ENCODE results near the gene TRAM2.

DNA sequence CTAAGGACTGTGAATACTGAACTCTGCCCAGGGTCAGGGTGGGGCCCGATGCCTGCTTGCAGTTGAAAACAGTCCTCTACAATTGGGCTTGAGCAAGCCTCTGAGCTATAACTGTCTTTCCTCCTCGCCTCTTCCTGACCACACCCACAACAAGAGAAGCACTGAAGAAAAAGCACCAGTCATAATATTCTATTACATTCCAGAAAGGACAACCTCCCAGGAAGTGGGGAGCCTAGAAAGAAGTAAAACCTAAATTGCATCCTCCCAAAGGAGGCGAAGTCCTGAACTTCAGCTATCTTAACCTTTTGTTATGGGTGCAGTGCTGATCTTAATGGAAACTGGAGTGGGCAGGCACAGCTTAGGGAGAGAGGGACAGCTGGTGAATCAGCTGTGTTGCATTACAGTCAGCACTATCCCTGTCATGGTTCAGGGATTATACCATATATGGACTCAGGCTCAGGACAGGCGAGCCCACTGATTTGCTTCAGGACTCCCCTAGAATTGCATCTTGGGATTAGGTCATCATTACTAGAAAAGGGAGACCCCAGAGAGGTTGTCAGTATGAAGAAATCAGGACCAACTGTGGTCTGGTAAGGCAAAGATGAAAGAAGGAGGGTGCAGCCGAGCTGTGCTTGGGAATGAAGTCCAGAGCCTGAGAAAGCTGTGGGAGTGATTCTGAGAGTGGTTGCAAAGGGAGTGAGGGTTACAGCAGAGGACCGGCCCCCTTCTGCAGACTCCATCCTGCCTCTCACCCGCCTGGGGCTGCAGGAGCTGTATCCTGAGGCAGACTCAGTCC lies 18.3 kb upstream of the TRAM2 start:
- no peak for TF ChIP-seq JUN (IDR thresholded peaks at IDR 0.05; ENCODE audit: borderline replicate concordance, low read depth, low read length)
- TF ChIP-seq JUN (CRISPR knock-in tag; IDR thresholded peaks at IDR 0.05; ENCODE audit: borderline replicate concordance): no peak
- TF ChIP-seq, protein P1, sequence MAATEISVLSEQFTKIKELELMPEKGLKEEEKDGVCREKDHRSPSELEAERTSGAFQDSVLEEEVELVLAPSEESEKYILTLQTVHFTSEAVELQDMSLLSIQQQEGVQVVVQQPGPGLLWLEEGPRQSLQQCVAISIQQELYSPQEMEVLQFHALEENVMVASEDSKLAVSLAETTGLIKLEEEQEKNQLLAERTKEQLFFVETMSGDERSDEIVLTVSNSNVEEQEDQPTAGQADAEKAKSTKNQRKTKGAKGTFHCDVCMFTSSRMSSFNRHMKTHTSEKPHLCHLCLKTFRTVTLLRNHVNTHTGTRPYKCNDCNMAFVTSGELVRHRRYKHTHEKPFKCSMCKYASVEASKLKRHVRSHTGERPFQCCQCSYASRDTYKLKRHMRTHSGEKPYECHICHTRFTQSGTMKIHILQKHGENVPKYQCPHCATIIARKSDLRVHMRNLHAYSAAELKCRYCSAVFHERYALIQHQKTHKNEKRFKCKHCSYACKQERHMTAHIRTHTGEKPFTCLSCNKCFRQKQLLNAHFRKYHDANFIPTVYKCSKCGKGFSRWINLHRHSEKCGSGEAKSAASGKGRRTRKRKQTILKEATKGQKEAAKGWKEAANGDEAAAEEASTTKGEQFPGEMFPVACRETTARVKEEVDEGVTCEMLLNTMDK (IDR thresholded peaks at IDR 0.05; ENCODE audit: borderline replicate concordance, insufficient read depth, low read depth, low read length, poor library complexity, severe bottlenecking): no peak
- TF ChIP-seq PML (IDR thresholded peaks at IDR 0.05; ENCODE audit: low read length): no peak
- TF ChIP-seq ZZZ3 (IDR thresholded peaks at IDR 0.05): no peak
- no peak for TF ChIP-seq CEBPB (tag; IDR thresholded peaks at IDR 0.05)
- no peak for TF ChIP-seq HNRNPL (IDR thresholded peaks at IDR 0.05; ENCODE audit: low read depth, low read length)
- no peak for TF ChIP-seq NCOR1 (IDR thresholded peaks at IDR 0.05)
- no peak for TF ChIP-seq EP300 (IDR thresholded peaks at IDR 0.05; ENCODE audit: low read length)
- TF ChIP-seq, protein P2, sequence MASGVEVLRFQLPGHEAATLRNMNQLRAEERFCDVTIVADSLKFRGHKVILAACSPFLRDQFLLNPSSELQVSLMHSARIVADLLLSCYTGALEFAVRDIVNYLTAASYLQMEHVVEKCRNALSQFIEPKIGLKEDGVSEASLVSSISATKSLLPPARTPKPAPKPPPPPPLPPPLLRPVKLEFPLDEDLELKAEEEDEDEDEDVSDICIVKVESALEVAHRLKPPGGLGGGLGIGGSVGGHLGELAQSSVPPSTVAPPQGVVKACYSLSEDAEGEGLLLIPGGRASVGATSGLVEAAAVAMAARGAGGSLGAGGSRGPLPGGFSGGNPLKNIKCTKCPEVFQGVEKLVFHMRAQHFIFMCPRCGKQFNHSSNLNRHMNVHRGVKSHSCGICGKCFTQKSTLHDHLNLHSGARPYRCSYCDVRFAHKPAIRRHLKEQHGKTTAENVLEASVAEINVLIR (CRISPR knock-in tag; IDR thresholded peaks at IDR 0.05): no peak
- TF ChIP-seq ELF4 (CRISPR knock-in tag; IDR thresholded peaks at IDR 0.05): no peak
- TF ChIP-seq, protein P3, sequence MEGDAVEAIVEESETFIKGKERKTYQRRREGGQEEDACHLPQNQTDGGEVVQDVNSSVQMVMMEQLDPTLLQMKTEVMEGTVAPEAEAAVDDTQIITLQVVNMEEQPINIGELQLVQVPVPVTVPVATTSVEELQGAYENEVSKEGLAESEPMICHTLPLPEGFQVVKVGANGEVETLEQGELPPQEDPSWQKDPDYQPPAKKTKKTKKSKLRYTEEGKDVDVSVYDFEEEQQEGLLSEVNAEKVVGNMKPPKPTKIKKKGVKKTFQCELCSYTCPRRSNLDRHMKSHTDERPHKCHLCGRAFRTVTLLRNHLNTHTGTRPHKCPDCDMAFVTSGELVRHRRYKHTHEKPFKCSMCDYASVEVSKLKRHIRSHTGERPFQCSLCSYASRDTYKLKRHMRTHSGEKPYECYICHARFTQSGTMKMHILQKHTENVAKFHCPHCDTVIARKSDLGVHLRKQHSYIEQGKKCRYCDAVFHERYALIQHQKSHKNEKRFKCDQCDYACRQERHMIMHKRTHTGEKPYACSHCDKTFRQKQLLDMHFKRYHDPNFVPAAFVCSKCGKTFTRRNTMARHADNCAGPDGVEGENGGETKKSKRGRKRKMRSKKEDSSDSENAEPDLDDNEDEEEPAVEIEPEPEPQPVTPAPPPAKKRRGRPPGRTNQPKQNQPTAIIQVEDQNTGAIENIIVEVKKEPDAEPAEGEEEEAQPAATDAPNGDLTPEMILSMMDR (IDR thresholded peaks at IDR 0.05 in 2 of 3, conservative IDR thresholded peaks at IDR 0.05 in 1 of 3; ENCODE audit: insufficient read depth in 2 of 3, low read depth in 1 of 3, low read length in 3 of 3): no peak
- no peak for TF ChIP-seq SIN3A (IDR thresholded peaks at IDR 0.05; ENCODE audit: borderline replicate concordance in 2 of 2, control insufficient read depth in 1 of 2, low read depth in 2 of 2, low read length in 2 of 2)
- TF ChIP-seq POLR2A (conservative IDR thresholded peaks at IDR 0.05): no peak
- TF ChIP-seq MED1 (CRISPR knock-in tag; IDR thresholded peaks at IDR 0.05; ENCODE audit: borderline replicate concordance): no peak
